ENCODE measurements around the gene TNMD. TPM values are rescaled to one million over a fixed set of nuclear protein-coding genes. Genes with fewer than 3 reads are reported as not detected.

TNMD gene
- total RNA-seq, 6 experiments from 2014 or later = not detected

DNA sequence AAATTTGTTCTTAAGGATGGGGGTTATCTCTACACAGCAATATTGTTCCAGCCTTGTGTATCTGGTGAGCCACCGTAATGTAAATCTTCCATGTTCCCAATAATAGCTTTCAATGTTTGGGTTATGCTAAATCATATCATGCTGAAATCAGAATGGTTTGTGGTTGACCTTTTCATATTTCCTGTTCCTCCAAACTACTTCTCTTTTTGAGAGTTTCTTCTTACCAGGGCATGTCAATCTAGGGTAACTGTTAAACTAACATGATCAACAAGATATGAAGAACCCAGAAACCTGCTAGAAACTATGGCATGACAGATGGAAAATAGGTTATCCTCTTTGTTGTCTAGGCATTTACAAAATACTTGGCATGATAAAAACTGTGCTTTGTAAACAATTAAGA, 22.0 kb downstream of the TNMD start:
- no peak overlapping the region for H3K4me3 Mint-ChIP-seq
- H3K4me1 Mint-ChIP-seq (ENCODE audit: low read depth) = no peaks in the 10 kb centered on the region
- H3K9me3 Mint-ChIP-seq = no peaks in the 10 kb centered on the region
- TF ChIP-seq, protein P1, sequence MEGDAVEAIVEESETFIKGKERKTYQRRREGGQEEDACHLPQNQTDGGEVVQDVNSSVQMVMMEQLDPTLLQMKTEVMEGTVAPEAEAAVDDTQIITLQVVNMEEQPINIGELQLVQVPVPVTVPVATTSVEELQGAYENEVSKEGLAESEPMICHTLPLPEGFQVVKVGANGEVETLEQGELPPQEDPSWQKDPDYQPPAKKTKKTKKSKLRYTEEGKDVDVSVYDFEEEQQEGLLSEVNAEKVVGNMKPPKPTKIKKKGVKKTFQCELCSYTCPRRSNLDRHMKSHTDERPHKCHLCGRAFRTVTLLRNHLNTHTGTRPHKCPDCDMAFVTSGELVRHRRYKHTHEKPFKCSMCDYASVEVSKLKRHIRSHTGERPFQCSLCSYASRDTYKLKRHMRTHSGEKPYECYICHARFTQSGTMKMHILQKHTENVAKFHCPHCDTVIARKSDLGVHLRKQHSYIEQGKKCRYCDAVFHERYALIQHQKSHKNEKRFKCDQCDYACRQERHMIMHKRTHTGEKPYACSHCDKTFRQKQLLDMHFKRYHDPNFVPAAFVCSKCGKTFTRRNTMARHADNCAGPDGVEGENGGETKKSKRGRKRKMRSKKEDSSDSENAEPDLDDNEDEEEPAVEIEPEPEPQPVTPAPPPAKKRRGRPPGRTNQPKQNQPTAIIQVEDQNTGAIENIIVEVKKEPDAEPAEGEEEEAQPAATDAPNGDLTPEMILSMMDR (IDR thresholded peaks at IDR 0.05) = no peak
- DNase-seq = no peak
- peaks cover 6% of the 10 kb centered on the region for H3K27me3 Mint-ChIP-seq (ENCODE audit: insufficient read depth)
- no peak overlapping the region for H3K27ac Mint-ChIP-seq
- no peaks in the 10 kb centered on the region for H3K36me3 Mint-ChIP-seq (ENCODE audit: low read depth)

DNA sequence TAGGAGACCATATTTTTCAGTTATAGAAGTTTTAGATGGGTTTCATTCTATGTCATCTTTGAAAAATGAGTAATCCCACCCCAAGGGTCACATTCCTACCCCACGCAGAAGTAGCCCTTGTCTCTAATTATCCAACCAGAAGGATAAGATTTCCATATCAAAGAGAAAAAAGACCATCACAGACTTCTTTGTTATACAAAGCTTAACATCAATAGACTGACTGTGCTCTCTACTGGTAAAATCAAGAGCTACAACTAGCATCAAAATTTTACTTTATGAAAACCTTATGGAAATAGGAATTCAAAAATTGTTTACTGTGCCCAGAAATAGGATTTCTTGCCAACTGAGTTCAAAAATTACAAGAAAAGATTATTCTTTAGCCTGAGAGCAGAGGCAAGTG, 24.9 kb downstream of the TNMD start:
- H3K27ac Mint-ChIP-seq = no peak overlapping the region
- H3K27me3 Mint-ChIP-seq (ENCODE audit: insufficient read depth) = peaks cover 9% of the 10 kb centered on the region
- no peaks in the 10 kb centered on the region for H3K9me3 Mint-ChIP-seq
- H3K4me3 Mint-ChIP-seq = no peak overlapping the region
- H3K36me3 Mint-ChIP-seq (ENCODE audit: low read depth) = no peaks in the 10 kb centered on the region
- no peak for DNase-seq
- TF ChIP-seq, protein P1 (IDR thresholded peaks at IDR 0.05) = peak; percentile 26; the same call in 1 of the 2 replicates
- H3K4me1 Mint-ChIP-seq (ENCODE audit: low read depth) = no peaks in the 10 kb centered on the region

DNA sequence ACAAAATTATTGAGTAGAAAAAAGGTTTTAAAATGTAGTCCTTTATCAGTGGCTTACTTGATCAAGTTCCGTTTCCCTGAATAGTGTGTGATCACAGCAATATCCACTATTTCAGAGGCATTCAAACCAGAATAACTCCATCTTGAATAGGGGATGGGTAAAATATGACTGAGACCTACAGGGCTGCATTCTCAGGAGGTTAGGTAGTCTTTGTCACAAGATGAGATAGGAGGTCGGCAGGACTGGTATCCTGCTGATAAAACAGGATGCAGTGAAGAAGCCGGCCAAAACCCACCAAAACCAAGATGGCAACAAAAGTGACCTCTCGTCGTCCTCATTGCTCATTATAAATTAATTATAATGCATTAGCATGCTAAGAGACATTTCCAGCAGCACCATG, 27.2 kb downstream of the TNMD start:
- DNase-seq = no peak
- Mint-ChIP-seq H3K4me1 (ENCODE audit: low read depth) (peaks cover 9% of the 10 kb centered on the region), H3K4me3 (no peak overlapping the region; the same call in 1 of the 2 replicates), H3K9me3 (no peaks in the 10 kb centered on the region), H3K36me3 (ENCODE audit: low read depth) (no peaks in the 10 kb centered on the region), H3K27me3 (ENCODE audit: insufficient read depth) (0 out of 2 replicates have a peak, but pooled peaks cover 6% of the 10 kb centered on the region), H3K27ac (no peak overlapping the region)
- TF ChIP-seq, protein P1 (IDR thresholded peaks at IDR 0.05) = no peak

DNA sequence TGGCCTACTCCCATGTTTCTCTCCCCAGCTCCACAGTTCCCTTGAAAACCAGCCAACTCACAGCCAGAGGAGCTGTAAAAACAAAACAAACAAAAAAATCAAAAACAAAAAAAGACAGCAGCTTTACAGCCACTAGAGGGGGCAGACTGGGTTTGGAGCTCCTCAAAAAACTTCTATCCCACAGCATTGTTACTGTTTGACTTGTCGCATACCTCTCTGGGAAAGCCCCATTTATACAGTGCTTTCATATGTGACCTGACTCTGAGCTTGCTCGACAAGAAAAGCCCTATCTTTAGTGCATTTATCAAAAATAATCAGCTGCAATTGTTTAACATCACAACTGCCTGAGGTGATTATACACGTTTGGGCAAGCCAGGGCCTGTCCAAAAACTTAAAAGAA, 30.3 kb downstream of the TNMD start:
- Mint-ChIP-seq H3K27me3 (ENCODE audit: insufficient read depth) (0 out of 2 replicates have a peak, but pooled peaks cover 4% of the 10 kb centered on the region), H3K9me3 (no peaks in the 10 kb centered on the region), H3K4me3 (no peak overlapping the region), H3K36me3 (ENCODE audit: low read depth) (no peaks in the 10 kb centered on the region), H3K27ac (no peak overlapping the region; the same call in 1 of the 2 replicates), H3K4me1 (ENCODE audit: low read depth) (peaks cover 9% of the 10 kb centered on the region)
- peak; percentile 58 for DNase-seq
- TF ChIP-seq, protein P1 (IDR thresholded peaks at IDR 0.05) = peak; percentile 75

DNA sequence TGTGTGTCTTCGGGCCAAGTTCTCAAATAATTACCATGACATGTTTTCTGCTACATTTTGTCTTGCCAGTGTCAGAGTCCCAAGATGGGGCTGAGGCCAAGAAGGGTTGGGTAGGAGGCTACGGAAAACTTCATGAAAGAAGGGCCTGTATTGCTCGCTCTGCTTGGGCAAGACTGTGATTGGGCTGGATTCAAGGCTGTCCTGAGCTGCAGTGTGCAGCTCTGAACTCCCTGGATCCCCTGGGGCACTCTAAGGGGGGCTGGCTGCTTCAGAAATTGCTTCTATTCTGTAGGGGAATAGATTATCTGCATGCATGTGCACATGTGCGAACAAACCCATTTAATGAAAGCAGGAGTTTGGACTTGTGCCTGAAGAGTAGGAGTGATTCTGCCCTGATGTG, 38.3 kb downstream of the TNMD start:
- no peak overlapping the region for H3K27ac Mint-ChIP-seq
- H3K9me3 Mint-ChIP-seq = no peaks in the 10 kb centered on the region
- TF ChIP-seq, protein P1 (IDR thresholded peaks at IDR 0.05) = no peak
- no peaks in the 10 kb centered on the region for H3K36me3 Mint-ChIP-seq (ENCODE audit: low read depth)
- H3K4me1 Mint-ChIP-seq (ENCODE audit: low read depth) = no peaks in the 10 kb centered on the region
- H3K4me3 Mint-ChIP-seq = no peak overlapping the region
- DNase-seq = no peak
- H3K27me3 Mint-ChIP-seq (ENCODE audit: insufficient read depth) = no peaks in the 10 kb centered on the region

DNA sequence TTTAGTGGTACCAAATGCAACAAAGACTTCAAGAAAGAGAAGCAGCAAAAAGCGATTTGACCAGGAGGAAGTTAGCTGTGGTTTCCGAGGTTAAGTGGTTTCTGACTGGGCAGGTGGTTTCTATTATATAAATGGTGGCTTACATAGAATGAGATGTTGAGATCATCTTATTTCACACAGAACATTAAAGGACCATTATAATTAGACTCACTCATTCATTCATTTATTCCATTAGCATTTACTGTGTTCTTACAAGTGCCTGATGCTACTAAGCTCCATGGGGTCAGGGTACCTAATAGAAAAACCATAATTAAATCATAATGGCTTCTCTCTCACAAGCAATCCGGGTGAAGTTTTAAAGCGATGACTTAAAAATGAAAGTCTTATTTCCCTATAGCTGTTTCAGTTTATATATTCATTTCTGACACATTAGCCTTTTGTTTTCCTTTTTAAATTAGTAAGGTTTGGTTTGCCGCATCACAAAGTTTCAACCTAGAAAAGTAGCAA, 41.3 kb downstream of the TNMD start:
- Mint-ChIP-seq H3K9me3 (no peaks in the 10 kb centered on the region), H3K4me3 (no peak overlapping the region), H3K27me3 (ENCODE audit: insufficient read depth) (no peaks in the 10 kb centered on the region), H3K36me3 (ENCODE audit: low read depth) (no peaks in the 10 kb centered on the region), H3K4me1 (ENCODE audit: low read depth) (no peaks in the 10 kb centered on the region), H3K27ac (no peak overlapping the region)
- DNase-seq = no peak
- TF ChIP-seq, protein P1 (IDR thresholded peaks at IDR 0.05) = no peak
